DMS53 treated with DMSO at 0.1 percent for 48 hours (cell line): ENCODE results near the gene ZFYVE9.

Experiments
- DNase-seq: peaks from one replicate; lab custom pipeline; 2025; ENCODE audit not compliant: unreplicated experiment; lab: John Stamatoyannopoulos, UW

Gene ZFYVE9

GRCh38 chr1:52334906-52335528, 193.1 kb downstream of the ZFYVE9 start:
- no peak for DNase-seq

- no peak for DNase-seq
These were observed 195.6 kb downstream of the ZFYVE9 start for GRCh38 chr1:52337439-52337838.

GRCh38 chr1:52341655-52342260, 199.9 kb downstream of the ZFYVE9 start:
- DNase-seq, result no peak

- DNase-seq, result no peak
These were observed 202.1 kb downstream of the ZFYVE9 start for GRCh38 chr1:52343979-52344378.

GRCh38 chr1:52345252-52345651, 203.4 kb downstream of the ZFYVE9 start:
- no peak for DNase-seq

GRCh38 chr1:52346653-52347052, 204.8 kb downstream of the ZFYVE9 start:
- no peak for DNase-seq

GRCh38 chr1:52348704-52349300, 206.9 kb downstream of the ZFYVE9 start:
- DNase-seq, result no peak

- no peak for DNase-seq
These were observed 210.8 kb downstream of the ZFYVE9 start for GRCh38 chr1:52352690-52353089.

- no peak for DNase-seq
These were observed 213.5 kb downstream of the ZFYVE9 start for GRCh38 chr1:52355436-52355835.

- DNase-seq, result no peak
These were observed 214.1 kb downstream of the ZFYVE9 start for GRCh38 chr1:52355847-52356505.

GRCh38 chr1:52356818-52357355, 215.0 kb downstream of the ZFYVE9 start:
- DNase-seq, result no peak

GRCh38 chr1:52357397-52357796, 215.5 kb downstream of the ZFYVE9 start:
- no peak for DNase-seq

- no peak for DNase-seq
These were observed 217.1 kb downstream of the ZFYVE9 start for GRCh38 chr1:52358851-52359497.

- DNase-seq, result no peak
These were observed 218.0 kb downstream of the ZFYVE9 start for GRCh38 chr1:52359676-52360594.

- no peak for DNase-seq
These were observed 218.7 kb downstream of the ZFYVE9 start for GRCh38 chr1:52360595-52360968.

GRCh38 chr1:52364235-52364839, 222.4 kb downstream of the ZFYVE9 start:
- no peak for DNase-seq

- DNase-seq, result no peak
These were observed 223.3 kb downstream of the ZFYVE9 start for GRCh38 chr1:52365071-52365745.

- DNase-seq, result peak; percentile 100
These were observed 224.0 kb downstream of the ZFYVE9 start, which contains the start of gene CC2D1B for GRCh38 chr1:52365746-52366516. TSS of gene CC2D1B (minus strand) at chr1:52366205. CDS start at chr1:52364620, 1,585 bp downstream.

- peak; percentile 90 for DNase-seq
These were observed 224.6 kb downstream of the ZFYVE9 start for GRCh38 chr1:52366517-52366827.
